ENCODE measurements around the gene POU6F2.

DNA sequence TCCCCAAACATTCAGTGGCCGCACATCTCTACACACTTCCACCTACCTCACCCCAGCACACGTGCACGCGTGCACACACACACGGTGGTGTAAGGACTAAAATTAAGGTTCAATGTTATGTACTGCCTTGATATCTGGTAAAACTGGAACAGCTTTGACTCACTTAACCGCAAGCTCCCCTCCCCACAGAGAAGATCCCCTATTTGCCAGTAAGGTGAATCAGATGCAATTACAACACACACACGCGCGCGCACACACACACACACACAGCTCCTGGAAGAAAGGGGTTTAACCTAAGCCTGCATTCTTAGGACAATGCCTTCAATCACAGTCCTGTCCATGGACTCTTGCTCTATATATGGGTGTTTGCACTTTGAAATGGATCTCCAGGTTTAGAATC lies 43.2 kb upstream of the POU6F2 start:
- TF ChIP-seq, protein P1, sequence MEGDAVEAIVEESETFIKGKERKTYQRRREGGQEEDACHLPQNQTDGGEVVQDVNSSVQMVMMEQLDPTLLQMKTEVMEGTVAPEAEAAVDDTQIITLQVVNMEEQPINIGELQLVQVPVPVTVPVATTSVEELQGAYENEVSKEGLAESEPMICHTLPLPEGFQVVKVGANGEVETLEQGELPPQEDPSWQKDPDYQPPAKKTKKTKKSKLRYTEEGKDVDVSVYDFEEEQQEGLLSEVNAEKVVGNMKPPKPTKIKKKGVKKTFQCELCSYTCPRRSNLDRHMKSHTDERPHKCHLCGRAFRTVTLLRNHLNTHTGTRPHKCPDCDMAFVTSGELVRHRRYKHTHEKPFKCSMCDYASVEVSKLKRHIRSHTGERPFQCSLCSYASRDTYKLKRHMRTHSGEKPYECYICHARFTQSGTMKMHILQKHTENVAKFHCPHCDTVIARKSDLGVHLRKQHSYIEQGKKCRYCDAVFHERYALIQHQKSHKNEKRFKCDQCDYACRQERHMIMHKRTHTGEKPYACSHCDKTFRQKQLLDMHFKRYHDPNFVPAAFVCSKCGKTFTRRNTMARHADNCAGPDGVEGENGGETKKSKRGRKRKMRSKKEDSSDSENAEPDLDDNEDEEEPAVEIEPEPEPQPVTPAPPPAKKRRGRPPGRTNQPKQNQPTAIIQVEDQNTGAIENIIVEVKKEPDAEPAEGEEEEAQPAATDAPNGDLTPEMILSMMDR (IDR thresholded peaks at IDR 0.05) = no peak
- TF ChIP-seq EP300 (IDR thresholded peaks at IDR 0.05) (no peak), POLR2A (IDR thresholded peaks at IDR 0.05) (no peak)

Data from upper lobe of left lung (tissue), 4 donors.